ENCODE results near the gene VAMP8.
"Not testable (repeated sequence)": the region's sequence is repeated elsewhere in the genome, so short reads cannot be mapped to it uniquely, and the experiment has no call there.

The VAMP8 gene

GRCh38 chr2:85553184-85553583 lies 24.2 kb upstream of the VAMP8 start:
- DNase-seq (ENCODE audit: low read depth): no peak
- H3K4me3 ChIP-seq (ENCODE audit: low read depth, low read length): no peak overlapping the region
- no peak for TF ChIP-seq CTCF (IDR thresholded peaks at IDR 0.05; ENCODE audit: low read depth, low read length, missing control alignments)

GRCh38 chr2:85554980-85555612 lies 22.3 kb upstream of the VAMP8 start:
- H3K4me3 ChIP-seq (ENCODE audit: low read depth, low read length): no peak overlapping the region

GRCh38 chr2:85557130-85557529 lies 20.3 kb upstream of the VAMP8 start:
- no peak for DNase-seq (ENCODE audit: low read depth)
- H3K4me3 ChIP-seq (ENCODE audit: low read depth, low read length): no peak overlapping the region
- TF ChIP-seq CTCF (IDR thresholded peaks at IDR 0.05; ENCODE audit: low read depth, low read length, missing control alignments): no peak

More at GRCh38 chr2:85554980-85555612, 22.3 kb upstream of the VAMP8 start:
- no peak for DNase-seq (ENCODE audit: low read depth)
- no peak for TF ChIP-seq CTCF (IDR thresholded peaks at IDR 0.05; ENCODE audit: low read depth, low read length, missing control alignments)

GRCh38 chr2:85558160-85558559 lies 19.2 kb upstream of the VAMP8 start:
- H3K4me3 ChIP-seq (ENCODE audit: low read depth, low read length): no peak overlapping the region
- DNase-seq (ENCODE audit: low read depth): no peak
- no peak for TF ChIP-seq CTCF (IDR thresholded peaks at IDR 0.05; ENCODE audit: low read depth, low read length, missing control alignments)

- not testable (repeated sequence) for DNase-seq (ENCODE audit: low read depth)
- H3K4me3 ChIP-seq (ENCODE audit: low read depth, low read length): peak overlapping the region; percentile 64
These were observed 17.0 kb upstream of the VAMP8 start for GRCh38 chr2:85560403-85560726.

- peak overlapping the region; percentile 64 for H3K4me3 ChIP-seq (ENCODE audit: low read depth, low read length)
- no peak for TF ChIP-seq CTCF (IDR thresholded peaks at IDR 0.05; ENCODE audit: low read depth, low read length, missing control alignments)
- DNase-seq (ENCODE audit: low read depth): no peak
These were observed 16.5 kb upstream of the VAMP8 start for GRCh38 chr2:85560812-85561279.

GRCh38 chr2:85561280-85562212 lies 15.8 kb upstream of the VAMP8 start, which contains the start of gene GGCX:
GGCX (minus strand) TSS chr2:85561493; CDS start chr2:85561428, 65 bp downstream.
- peak; percentile 83 for DNase-seq (ENCODE audit: low read depth)
- no peak for TF ChIP-seq CTCF (IDR thresholded peaks at IDR 0.05; ENCODE audit: low read depth, low read length, missing control alignments)
- peak within 1 kb of the TSS; percentile 64 for H3K4me3 ChIP-seq (ENCODE audit: low read depth, low read length)

Measured in GM12864 (cell line).